H1 (cell line): ENCODE measurements around the gene SPACA5B. TPM values are rescaled to one million over a fixed set of nuclear protein-coding genes. Genes with fewer than 3 reads are reported as not detected.
"Not testable (repeated sequence)": the region's sequence is repeated elsewhere in the genome, so short reads cannot be mapped to it uniquely, and the experiment has no call there.

Experiments used
- CTCF ChIA-PET: fragments of 300-600 bp; sonication (Branson Sonifier 250); formaldehyde crosslinking; loops from one replicate; lab custom pipeline; 2021; ENCODE audit not compliant: partially characterized antibody; lab: Charles Lee
- POLR2A ChIA-PET: fragments of 300-600 bp; sonication (Branson Sonifier 250); formaldehyde crosslinking; loops from one replicate; lab custom pipeline; 2021; ENCODE audit warnings: inconsistent platforms; ENCODE audit not compliant: partially characterized antibody; lab: Charles Lee
- DNase-seq, 2 experiments: peaks; one replicate each; pipeline versions ENCODE4 v3.0.0 to v3.0.0-alpha.2; 2010 to 2022; ENCODE audit warnings: low spot score in 2 of 2, low read depth in 1 of 2, mixed read lengths in 1 of 2
- FAIRE-seq: peaks from 2 replicates; lab custom pipeline; 2011; peaks lifted over from hg19 to GRCh38; lab: Jason Lieb, UNC
- H2AFZ ChIP-seq: 2 replicates; pipeline ENCODE4 v1.8.1; 2012; ENCODE audit warnings: low read length, inconsistent platforms
- H2AK5ac ChIP-seq: 2 replicates; pipeline ENCODE4 v1.6.1; 2013; ENCODE audit warnings: low read depth, low read length
- H2BK120ac ChIP-seq: replicated peaks from 2 replicates; pipeline ENCODE3; 2013; ENCODE audit warnings: low read depth, low read length, inconsistent platforms
- H2BK12ac ChIP-seq: 2 replicates; pipeline ENCODE4 v1.6.1; 2013; ENCODE audit warnings: low read depth, low read length
- H2BK15ac ChIP-seq: 2 replicates; pipeline ENCODE4 v1.6.1; 2013; ENCODE audit warnings: low read length
- H2BK20ac ChIP-seq: 2 replicates; pipeline ENCODE4 v1.6.1; 2013; ENCODE audit warnings: low read length
- H2BK5ac ChIP-seq: 2 replicates; pipeline ENCODE4 v1.6.1; 2013; ENCODE audit warnings: low read depth, low read length
- H3K14ac ChIP-seq: 2 replicates; pipeline ENCODE4 v1.6.1; 2013; ENCODE audit warnings: inconsistent platforms; ENCODE audit not compliant: insufficient read length
- H3K18ac ChIP-seq: 2 replicates; pipeline ENCODE4 v1.6.1; 2013; ENCODE audit warnings: low read length; ENCODE audit errors: extremely low read depth
- H3K23ac ChIP-seq: 2 replicates; pipeline ENCODE4 v1.6.1; 2013; ENCODE audit warnings: inconsistent platforms; ENCODE audit not compliant: insufficient read length
- H3K23me2 ChIP-seq: 2 replicates; pipeline ENCODE4 v1.6.1; 2013; ENCODE audit warnings: low read depth, low read length
- H3K27ac ChIP-seq: 2 replicates; pipeline ENCODE4 v1.6.1; 2011; ENCODE audit warnings: low read depth, low read length, inconsistent platforms
- H3K27me3 ChIP-seq, 4 experiments: replicated peaks in 1 of 4; 1 replicate in 1 of 4; 2 replicates in 3 of 4; pipeline versions ENCODE4 v1.6.1 to v1.8.1; 2011 to 2013; ENCODE audit warnings: low read length in 3 of 4, mild to moderate bottlenecking in 3 of 4, inconsistent platforms in 2 of 4, mixed read lengths in 2 of 4, moderate library complexity in 1 of 4; ENCODE audit not compliant: control insufficient read depth in 3 of 4, insufficient read depth in 3 of 4; ENCODE audit errors: extremely low read depth in 1 of 4
- H3K36me3 ChIP-seq, 4 experiments: 2 replicates each; pipeline versions ENCODE4 v1.6.1 to v1.8.1; 2011 to 2013; ENCODE audit warnings: mild to moderate bottlenecking in 4 of 4, low read length in 3 of 4, moderate library complexity in 2 of 4, control low read depth in 1 of 4, inconsistent platforms in 1 of 4; ENCODE audit not compliant: insufficient read depth in 4 of 4, control insufficient read depth in 2 of 4
- H3K4ac ChIP-seq: replicated peaks from 2 replicates; pipeline ENCODE3; 2013; ENCODE audit warnings: low read length, low read depth, mixed read lengths, inconsistent platforms; ENCODE audit not compliant: insufficient read length
- H3K4me1 ChIP-seq, 4 experiments: replicated peaks in 1 of 4; 1 replicate in 1 of 4; 2 replicates in 3 of 4; pipeline versions ENCODE4 v1.6.1 to v1.8.1; 2011 to 2013; ENCODE audit warnings: low read length in 3 of 4, inconsistent platforms in 2 of 4, mixed read lengths in 1 of 4; ENCODE audit not compliant: insufficient read depth in 4 of 4, control insufficient read depth in 3 of 4
- H3K4me2 ChIP-seq, 2 experiments: 2 replicates each; pipeline versions ENCODE4 v1.6.1 to v1.8.1; 2011 to 2013; ENCODE audit warnings: low read depth in 2 of 2, low read length in 2 of 2, control low read depth in 1 of 2, inconsistent platforms in 1 of 2, mild to moderate bottlenecking in 1 of 2; ENCODE audit not compliant: insufficient read depth in 1 of 2
- H3K4me3 ChIP-seq, 4 experiments: fragments of 200-600, 300-600 bp in 1 of 4; sonication (generic), shearing (Covaris generic), sonication (Bioruptor Twin) in 1 of 4; 2 replicates each; pipeline versions ENCODE4 v1.5.1 to v1.8.1; 2011 to 2016; ENCODE audit warnings: low read length in 4 of 4, low read depth in 3 of 4, control low read depth in 2 of 4, inconsistent platforms in 2 of 4, mild to moderate bottlenecking in 2 of 4, mixed read lengths in 1 of 4, moderate library complexity in 1 of 4; ENCODE audit not compliant: insufficient read depth in 2 of 4; ENCODE audit errors: extremely low read depth in 1 of 4
- H3K56ac ChIP-seq: replicated peaks from 2 replicates; pipeline ENCODE3; 2013; ENCODE audit warnings: low read depth, mild to moderate bottlenecking, mixed read lengths, low read length, inconsistent platforms; ENCODE audit not compliant: insufficient read length
- H3K79me1 ChIP-seq: 2 replicates; pipeline ENCODE4 v1.6.1; 2013; ENCODE audit warnings: low read depth, low read length, control low read depth
- H3K79me2 ChIP-seq, 2 experiments: 2 replicates each; pipeline versions ENCODE4 v1.6.1 to v1.8.1; 2012 to 2013; ENCODE audit warnings: low read length in 2 of 2, mild to moderate bottlenecking in 2 of 2, inconsistent platforms in 1 of 2; ENCODE audit not compliant: insufficient read depth in 2 of 2, control insufficient read depth in 1 of 2
- H3K9ac ChIP-seq, 4 experiments: replicated peaks in 1 of 4; 1 replicate in 1 of 4; 2 replicates in 3 of 4; pipeline versions ENCODE4 v1.6.1 to v1.8.1; 2011 to 2013; ENCODE audit warnings: low read depth in 3 of 4, low read length in 3 of 4, control low read depth in 2 of 4, mild to moderate bottlenecking in 2 of 4, moderate library complexity in 2 of 4, inconsistent platforms in 1 of 4; ENCODE audit errors: extremely low read depth in 1 of 4
- H3K9me3 ChIP-seq, 2 experiments: 2 replicates each; pipeline versions ENCODE4 v1.6.1 to v1.8.1; 2012 to 2013; ENCODE audit warnings: mild to moderate bottlenecking in 2 of 2, moderate library complexity in 2 of 2, control low read depth in 1 of 2, inconsistent platforms in 1 of 2, low read depth in 1 of 2, low read length in 1 of 2, mixed read lengths in 1 of 2; ENCODE audit not compliant: insufficient read depth in 2 of 2
- H4K20me1 ChIP-seq, 2 experiments: replicated peaks in 1 of 2; 2 replicates each; pipeline versions ENCODE3 to v1.8.1; 2011 to 2013; ENCODE audit warnings: inconsistent platforms in 2 of 2, low read length in 2 of 2, mild to moderate bottlenecking in 1 of 2; ENCODE audit not compliant: insufficient read depth in 2 of 2, control insufficient read depth in 1 of 2
- H4K5ac ChIP-seq: 2 replicates; pipeline ENCODE4 v1.6.1; 2013; ENCODE audit warnings: low read length, low read depth, mixed read lengths, inconsistent platforms; ENCODE audit not compliant: insufficient read length
- H4K8ac ChIP-seq: 2 replicates; pipeline ENCODE4 v1.8.0; 2013; ENCODE audit warnings: mild to moderate bottlenecking, moderate library complexity, low read length, inconsistent platforms; ENCODE audit not compliant: insufficient read depth; ENCODE audit errors: extremely low read depth
- H4K91ac ChIP-seq: replicated peaks from 2 replicates; pipeline ENCODE3; 2013; ENCODE audit warnings: low read length, mixed read lengths, inconsistent platforms; ENCODE audit not compliant: insufficient read length
- JUND ChIP-seq: IDR thresholded peaks from 2 replicates; pipeline ENCODE4 v1.6.1; 2011; ENCODE audit warnings: mild to moderate bottlenecking, improper control_type of control experiment, low read length
- SP2 ChIP-seq: IDR thresholded peaks from 2 replicates; pipeline ENCODE4 v1.6.1; 2012; ENCODE audit warnings: mild to moderate bottlenecking, low read length, inconsistent platforms
- WGBS, 2 experiments: shearing (Covaris generic) in 1 of 2; methylation state at CpG; one replicate each; pipeline versions ENCODE4 v1.1.6 to v1.1.7; 2013 to 2015; ENCODE audit warnings: low lambda C conversion rate in 2 of 2, mixed read lengths in 2 of 2, inconsistent platforms in 1 of 2, low coverage in 1 of 2, missing lambda C conversion rate in 1 of 2; ENCODE audit not compliant: insufficient replicate concordance in 2 of 2, insufficient coverage in 1 of 2, insufficient read length in 1 of 2; ENCODE audit errors: extremely low coverage in 1 of 2, missing lambda C conversion rate in 1 of 2; 5-methylcytosine and 5-hydroxymethylcytosine counted together
- polyA plus RNA-seq, 7 experiments: library from polyadenylated mRNA; depleted of rRNA in 3 of 7; stranded (reverse) in 5 of 7; unstranded in 2 of 7; fragments of >200 nt in 5 of 7; fragments of 200-250 nt in 2 of 7; gene quantifications; 1 replicate in 5 of 7; 2 replicates in 1 of 7; 4 replicates in 1 of 7; pipeline versions ENCODE4 v1.2.1 to v1.2.3, GENCODE V29; 2011 to 2013; ENCODE audit warnings: missing spikeins in 2 of 7, mixed read lengths in 2 of 7
- total RNA-seq: library from RNA; stranded (reverse); fragmentation: NEBNext Ultra II Directional; extraction: Animal tissue kit (Norgen Biotek cat#: 25700); gene quantifications from 2 replicates; pipeline ENCODE4 v1.2.1, GENCODE V29; 2021

The SPACA5B gene
- total and polyA plus RNA-seq, 2 of the 8 experiments (the other 6 are each of a cell fraction or from before 2014, with no cell fraction given) = not detected

GRCh38 chrX:48090123-48090522 lies 40.3 kb upstream of the SPACA5B start (continued):
- TF ChIP-seq JUND = no peak
- no peak for TF ChIP-seq SP2

- H2BK20ac ChIP-seq, H4K91ac ChIP-seq, H2BK120ac ChIP-seq, H3K23ac ChIP-seq, DNase-seq, H4K20me1 ChIP-seq, H3K79me2 ChIP-seq, H3K4me2 ChIP-seq, H4K5ac ChIP-seq, H2AFZ ChIP-seq, POLR2A ChIA-PET, H3K27me3 ChIP-seq, H2BK5ac ChIP-seq, H4K8ac ChIP-seq, H3K36me3 ChIP-seq, H3K4me1 ChIP-seq, H3K4me3 ChIP-seq, H3K18ac ChIP-seq, H2BK15ac ChIP-seq, H3K14ac ChIP-seq, H3K9ac ChIP-seq, H2BK12ac ChIP-seq, FAIRE-seq, H3K23me2 ChIP-seq, H3K4ac ChIP-seq, H3K27ac ChIP-seq, H3K9me3 ChIP-seq, H2AK5ac ChIP-seq, CTCF ChIA-PET, H3K56ac ChIP-seq, H3K79me1 ChIP-seq: not testable (repeated sequence)
- whole genome bisulfite sequencing, 2 experiments = 100% methylated on average over 2 of the region's 3 CpGs; no CpG with 5 or more reads in 1 of the 2 experiments
Measured at GRCh38 chrX:48092558-48092957, 37.9 kb upstream of the SPACA5B start.
